Lower lobe of right lung (tissue), 2 donors: Measurements from ENCODE around the gene RBM25. TPM values are rescaled to one million over a fixed set of nuclear protein-coding genes. Genes with fewer than 3 reads are reported as not detected.

Source experiments
- ATAC-seq, 2 donors: fragments of 200-7000 bp; cut with Tn5 transposase; one replicate each; pipeline ENCODE4 v1.9.1; 2020 to 2022; ENCODE audit warnings: mild to moderate bottlenecking in 2 of 2, moderate library complexity in 2 of 2
- DNase-seq: peaks from one replicate; pipeline ENCODE4 v3.0.0-alpha.2; 2020
- H3K27ac ChIP-seq: fragments of 200-600 bp; one replicate; pipeline ENCODE4 v1.8.0; 2022
- H3K27me3 ChIP-seq: fragments of 200-600 bp; one replicate; pipeline ENCODE4 v1.8.0; 2022; ENCODE audit warnings: low read depth
- H3K36me3 ChIP-seq: fragments of 200-600 bp; one replicate; pipeline ENCODE4 v1.8.0; 2022; ENCODE audit warnings: mild to moderate bottlenecking
- H3K4me1 ChIP-seq: fragments of 200-600 bp; one replicate; pipeline ENCODE4 v1.8.0; 2022
- H3K4me3 ChIP-seq: fragments of 200-600 bp; one replicate; pipeline ENCODE4 v1.8.0; 2022; ENCODE audit warnings: mild to moderate bottlenecking
- H3K9me3 ChIP-seq: fragments of 200-600 bp; one replicate; pipeline ENCODE4 v1.8.0; 2022
- CTCF ChIP-seq: fragments of 200-600 bp; IDR thresholded peaks from one replicate; pipeline ENCODE4 v1.8.0; 2022; ENCODE audit warnings: antibody characterized with exemption, mild to moderate bottlenecking
- intact Hi-C: fragments of 100-400 bp; cut with DNase I; formaldehyde crosslinking; loops from one replicate; pipeline ENCODE4 v1.11.0; 2022
- total RNA-seq: library from RNA; stranded (reverse); fragmentation: NEBNext Ultra II Directional; extraction: Animal tissue kit (Norgen Biotek cat#: 25700); gene quantifications from one replicate; pipeline ENCODE4 v1.2.1, GENCODE V29; 2021
- donor health status: DM: no; HTN: yes; CAD: no; lungs with severe emphysema.

Gene RBM25
- total RNA-seq, 1 donor from 2014 or later, result 56.1 TPM

GRCh38 chr14:73125746-73126145, 67.4 kb downstream of the RBM25 start:
- intact Hi-C loops, result no loop called here
- no peak for TF ChIP-seq CTCF
- DNase-seq (no peak), ATAC-seq (no peak)
- Histone ChIP-seq H3K27ac (no peak overlapping the region), H3K4me3 (no peak overlapping the region), H3K9me3 (no peaks in the 10 kb centered on the region), H3K36me3 (peaks cover 39% of the 10 kb centered on the region), H3K4me1 (no peaks in the 10 kb centered on the region), H3K27me3 (no peaks in the 10 kb centered on the region)

GRCh38 chr14:73133795-73134194, 75.5 kb downstream of the RBM25 start:
- no peak for TF ChIP-seq CTCF
- H3K4me3 ChIP-seq, result no peak overlapping the region
- ATAC-seq (no peak), DNase-seq (no peak)
- intact Hi-C loops, result no loop called here
- H3K4me1 ChIP-seq, result peaks cover 14% of the 10 kb centered on the region
- H3K9me3 ChIP-seq, result no peaks in the 10 kb centered on the region
- no peaks in the 10 kb centered on the region for H3K27me3 ChIP-seq
- H3K27ac ChIP-seq, result no peak overlapping the region
- no peaks in the 10 kb centered on the region for H3K36me3 ChIP-seq

- H3K4me1 ChIP-seq, result peaks cover 14% of the 10 kb centered on the region
- no peaks in the 10 kb centered on the region for H3K36me3 ChIP-seq
- DNase-seq (no peak), ATAC-seq (no peak)
- peak overlapping the region; percentile 90 for H3K4me3 ChIP-seq
- H3K27me3 ChIP-seq, result no peaks in the 10 kb centered on the region
- intact Hi-C loops, result no loop called here
- H3K27ac ChIP-seq, result peak overlapping the region; percentile 98
- H3K9me3 ChIP-seq, result no peaks in the 10 kb centered on the region
- no peak for TF ChIP-seq CTCF
These were observed 77.7 kb downstream of the RBM25 start for GRCh38 chr14:73136085-73136386.

GRCh38 chr14:73136387-73137225, 78.3 kb downstream of the RBM25 start, which contains the start of gene PSEN1:
PSEN1 (plus strand) TSS chr14:73136507; CDS start chr14:73148020, 11,513 bp downstream.
- ATAC-seq, result peak; percentile 99
- TF ChIP-seq CTCF, result no peak
- H3K27me3 ChIP-seq, result no peaks in the 10 kb centered on the region
- peak; percentile 96 for DNase-seq
- intact Hi-C loops, result no loop called here
- H3K36me3 ChIP-seq, result no peaks in the 10 kb centered on the region
- H3K9me3 ChIP-seq, result no peaks in the 10 kb centered on the region
- peak within 1 kb of the TSS; percentile 90 for H3K4me3 ChIP-seq
- peaks cover 14% of the 10 kb centered on the region for H3K4me1 ChIP-seq
- peak within 1 kb of the TSS; percentile 98 for H3K27ac ChIP-seq

DNA sequence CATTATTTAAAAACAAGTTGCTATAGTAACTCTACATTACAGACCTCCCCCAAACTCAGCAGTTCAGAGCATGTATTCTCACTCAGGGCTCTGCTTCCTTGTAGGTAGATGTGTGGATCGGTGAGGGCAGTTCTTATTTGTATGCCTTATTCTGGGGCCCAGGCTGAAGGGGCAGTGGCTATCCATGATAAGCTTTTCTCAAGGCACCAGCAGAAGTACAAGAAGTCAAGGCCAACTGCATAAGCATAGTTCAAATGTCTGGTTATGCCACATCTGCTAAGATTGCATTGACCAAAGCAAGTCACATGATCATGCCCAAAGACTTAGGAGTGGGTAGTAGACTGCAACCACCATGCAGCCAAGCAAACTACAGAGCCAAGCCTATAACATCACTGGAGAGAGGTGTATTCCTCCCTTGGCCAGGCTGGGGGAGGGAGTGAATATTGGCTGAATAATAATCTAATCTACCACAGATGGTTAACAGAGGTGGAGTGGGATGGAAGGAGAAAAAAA, 82.5 kb downstream of the RBM25 start:
- H3K27ac ChIP-seq, result no peak overlapping the region
- DNase-seq (no peak), ATAC-seq (no peak)
- no peaks in the 10 kb centered on the region for H3K9me3 ChIP-seq
- intact Hi-C loops, result no loop called here
- H3K27me3 ChIP-seq, result no peaks in the 10 kb centered on the region
- no peak overlapping the region for H3K4me3 ChIP-seq
- TF ChIP-seq CTCF, result no peak
- peaks cover 23% of the 10 kb centered on the region for H3K4me1 ChIP-seq
- H3K36me3 ChIP-seq, result no peaks in the 10 kb centered on the region
